NT2/D1 (cell line): ENCODE measurements around the gene ERN1.

Experiments used
- DNase-seq: peaks from one replicate; pipeline ENCODE4 v3.0.0-alpha.2; 2011; ENCODE audit warnings: low read depth, low spot score
- H3K27me3 ChIP-seq: 2 replicates; pipeline ENCODE4 v1.6.0; 2011; ENCODE audit warnings: mild to moderate bottlenecking; ENCODE audit not compliant: insufficient read length, insufficient read depth
- H3K36me3 ChIP-seq: 2 replicates; pipeline ENCODE4 v1.6.1; 2011; ENCODE audit warnings: mild to moderate bottlenecking, low read length, mixed read lengths; ENCODE audit not compliant: insufficient read depth, insufficient read length
- H3K4me1 ChIP-seq: 2 replicates; pipeline ENCODE4 v1.5.1; 2011; ENCODE audit not compliant: insufficient read depth, insufficient read length
- H3K4me3 ChIP-seq: 2 replicates; pipeline ENCODE4 v1.5.1; 2011; ENCODE audit warnings: low read depth; ENCODE audit not compliant: insufficient read length
- H3K9ac ChIP-seq: 2 replicates; pipeline ENCODE4 v1.6.0; 2011; ENCODE audit warnings: low read depth; ENCODE audit not compliant: insufficient read length
- H3K9me3 ChIP-seq: 2 replicates; pipeline ENCODE4 v1.5.1; 2011; ENCODE audit warnings: mild to moderate bottlenecking, low read length; ENCODE audit not compliant: insufficient read depth
- SUZ12 ChIP-seq: IDR thresholded peaks from 2 replicates; pipeline ENCODE4 v1.6.1; 2011; ENCODE audit not compliant: insufficient read length, insufficient read depth; ENCODE audit errors: extremely low read depth
- YY1 ChIP-seq: IDR thresholded peaks from 2 replicates; pipeline ENCODE4 v1.6.1; 2011; ENCODE audit not compliant: insufficient read length, insufficient read depth
- ZNF274 ChIP-seq: IDR thresholded peaks from 2 replicates; pipeline ENCODE4 v1.6.1; 2011; ENCODE audit warnings: mild to moderate bottlenecking, low read depth, low read length

ERN1 gene

GRCh38 chr17:64004218-64004770 is 125.7 kb downstream of the ERN1 start:
- no peaks in the 10 kb centered on the region for H3K36me3 ChIP-seq
- peaks cover 7% of the 10 kb centered on the region for H3K27me3 ChIP-seq
- H3K4me3 ChIP-seq = no peak overlapping the region
- TF ChIP-seq YY1 (no peak), SUZ12 (no peak), ZNF274 (no peak)
- H3K4me1 ChIP-seq = peaks cover 16% of the 10 kb centered on the region
- no peak overlapping the region for H3K9ac ChIP-seq
- DNase-seq = no peak
- H3K9me3 ChIP-seq = no peaks in the 10 kb centered on the region

GRCh38 chr17:64003526-64004121 is 126.3 kb downstream of the ERN1 start:
- no peak overlapping the region for H3K9ac ChIP-seq
- peaks cover 16% of the 10 kb centered on the region for H3K4me1 ChIP-seq
- no peaks in the 10 kb centered on the region for H3K9me3 ChIP-seq
- H3K36me3 ChIP-seq = no peaks in the 10 kb centered on the region
- peaks cover 13% of the 10 kb centered on the region for H3K27me3 ChIP-seq
- TF ChIP-seq YY1 (no peak), SUZ12 (no peak), ZNF274 (no peak)
- no peak overlapping the region for H3K4me3 ChIP-seq
- no peak for DNase-seq

GRCh38 chr17:64002658-64003525 is 127.1 kb downstream of the ERN1 start:
- no peak overlapping the region for H3K9ac ChIP-seq
- TF ChIP-seq SUZ12 (no peak), YY1 (no peak), ZNF274 (no peak)
- no peak overlapping the region for H3K4me3 ChIP-seq
- H3K27me3 ChIP-seq = peaks cover 14% of the 10 kb centered on the region
- peaks cover 15% of the 10 kb centered on the region for H3K4me1 ChIP-seq
- H3K36me3 ChIP-seq = no peaks in the 10 kb centered on the region
- H3K9me3 ChIP-seq = no peaks in the 10 kb centered on the region
- DNase-seq = no peak

GRCh38 chr17:64001763-64002529 is 128.0 kb downstream of the ERN1 start:
- Histone ChIP-seq H3K9ac (no peak overlapping the region), H3K36me3 (no peaks in the 10 kb centered on the region), H3K9me3 (no peaks in the 10 kb centered on the region), H3K27me3 (peaks cover 24% of the 10 kb centered on the region), H3K4me3 (no peak overlapping the region), H3K4me1 (peaks cover 10% of the 10 kb centered on the region)
- DNase-seq = no peak
- no peak for TF ChIP-seq SUZ12
- TF ChIP-seq ZNF274 = no peak
- TF ChIP-seq YY1 = no peak

DNA sequence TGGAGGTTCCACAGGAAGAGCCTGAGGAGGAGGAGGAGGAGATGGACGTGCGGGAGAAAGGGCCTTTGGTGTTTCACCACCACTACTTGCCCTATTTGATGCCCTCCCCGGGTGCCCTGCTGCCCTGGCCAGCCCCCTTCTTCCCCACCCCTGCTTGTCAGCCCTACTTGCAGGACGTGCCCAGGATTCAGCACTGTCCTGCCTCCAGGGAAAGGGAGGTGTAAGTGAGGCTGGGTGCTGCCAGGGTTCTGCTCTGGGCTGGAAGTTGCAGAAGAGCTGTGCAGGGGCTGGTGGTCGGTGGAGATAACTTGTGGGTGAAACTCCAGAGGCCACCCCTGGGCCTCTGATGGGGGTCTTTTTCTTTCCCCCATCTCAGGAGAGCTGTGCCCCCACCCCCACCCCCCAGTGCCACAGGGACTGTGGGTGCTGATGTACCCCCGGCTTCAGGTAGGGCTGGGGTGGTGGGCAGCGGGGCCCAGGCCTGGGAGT is 128.8 kb downstream of the ERN1 start:
- no peak overlapping the region for H3K4me3 ChIP-seq
- no peaks in the 10 kb centered on the region for H3K36me3 ChIP-seq
- peaks cover 10% of the 10 kb centered on the region for H3K4me1 ChIP-seq
- H3K9me3 ChIP-seq = no peaks in the 10 kb centered on the region
- no peak for DNase-seq
- H3K27me3 ChIP-seq = peaks cover 28% of the 10 kb centered on the region
- TF ChIP-seq ZNF274 (no peak), YY1 (no peak), SUZ12 (no peak)
- no peak overlapping the region for H3K9ac ChIP-seq

DNA sequence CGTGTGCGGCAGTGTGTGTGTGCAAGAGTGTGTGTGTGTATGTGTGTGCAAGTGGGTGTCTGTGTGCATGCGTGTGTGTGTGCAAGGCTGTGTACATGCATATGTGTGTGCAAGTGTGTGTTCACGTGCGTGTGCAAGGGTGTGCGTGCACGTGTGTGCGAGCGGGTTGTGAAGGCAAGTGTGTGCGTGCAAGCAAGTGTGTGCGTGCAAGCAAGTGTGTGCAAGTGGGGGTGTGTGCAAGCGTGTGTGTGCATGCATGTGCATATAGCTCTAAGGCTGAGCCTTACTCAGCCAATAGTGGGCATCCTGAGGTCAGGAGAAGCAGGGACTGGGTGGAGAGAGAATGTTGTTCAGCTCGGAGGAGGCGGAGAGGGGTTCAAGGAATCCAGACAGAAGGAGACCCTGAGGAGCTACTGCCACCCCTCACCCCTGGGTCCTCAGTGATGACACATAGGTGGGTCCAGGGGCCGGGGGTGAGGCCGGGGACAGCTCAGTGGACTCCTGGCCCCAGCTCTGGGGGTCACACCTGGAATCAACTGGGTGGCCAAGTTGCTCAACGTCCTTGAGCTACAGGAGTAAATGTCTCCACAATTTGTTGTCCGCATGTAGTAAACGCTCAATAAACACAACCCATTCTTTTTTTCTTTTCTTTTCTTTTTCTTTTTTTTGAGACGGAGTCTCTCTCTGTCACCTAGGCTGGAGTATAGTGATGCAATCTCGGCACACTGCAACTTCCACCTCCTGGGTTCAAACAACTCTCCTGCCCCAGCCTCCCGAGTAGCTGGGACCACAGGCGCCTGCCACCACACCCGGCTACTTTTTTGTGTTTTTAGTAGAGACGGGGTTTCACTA is 130.0 kb downstream of the ERN1 start:
- no peak for DNase-seq
- Histone ChIP-seq H3K9ac (no peak overlapping the region), H3K9me3 (no peaks in the 10 kb centered on the region), H3K4me3 (no peak overlapping the region), H3K27me3 (peaks cover 28% of the 10 kb centered on the region), H3K4me1 (peaks cover 6% of the 10 kb centered on the region), H3K36me3 (no peaks in the 10 kb centered on the region)
- TF ChIP-seq SUZ12 (no peak), YY1 (no peak), ZNF274 (no peak)
